GM21825 (cell line): ENCODE results near the gene GOSR1.
A peak's percentile ranks its signal among the peaks of the same experiment; 100 is the strongest.
"Not testable (repeated sequence)": the region's sequence is repeated elsewhere in the genome, so short reads cannot be mapped to it uniquely, and the experiment has no call there.

ENCODE experiments used
- ATAC-seq: cut with Tn5 transposase; IDR thresholded peaks from one replicate; pipeline ENCODE4 v1.9.1; 2021; ENCODE audit warnings: mild to moderate bottlenecking, moderate library complexity; ENCODE audit not compliant: unreplicated experiment

The GOSR1 gene

DNA sequence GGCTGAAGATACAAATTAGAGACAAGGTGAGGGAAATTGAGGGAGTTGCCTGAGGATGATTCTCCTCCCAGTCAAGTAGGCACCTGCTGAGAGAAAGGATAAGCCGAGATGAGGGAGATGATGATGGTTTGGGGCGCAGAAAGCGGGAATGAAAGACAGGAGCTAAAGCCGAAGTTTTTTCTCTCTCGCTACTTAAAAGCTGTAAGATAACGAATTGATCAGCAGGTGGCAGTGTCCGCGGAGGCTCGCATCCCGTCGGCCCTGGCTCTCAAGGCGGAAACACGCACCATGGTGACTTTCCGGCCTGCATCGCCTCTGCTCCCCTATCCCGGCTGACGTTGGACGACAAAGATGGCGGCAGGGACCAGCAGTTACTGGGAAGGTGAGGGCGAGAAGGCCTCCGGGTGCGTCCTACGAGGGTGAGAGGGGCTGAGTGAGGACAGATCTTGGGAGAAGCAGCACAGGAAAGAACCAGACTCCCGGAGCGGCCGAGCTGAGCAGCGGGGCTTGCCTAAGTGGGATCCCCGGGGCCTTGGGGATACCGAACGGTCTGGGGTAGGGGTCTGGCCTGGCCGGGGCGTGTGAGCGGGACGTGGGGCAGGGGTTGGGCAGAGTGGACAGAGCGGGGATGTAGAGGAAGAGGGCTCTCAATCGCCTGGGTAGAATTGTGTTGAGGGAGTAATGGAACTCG lies at the start of gene GOSR1:
Gene GOSR1, plus strand, starts transcription at position 326 of the 691 bp plus-strand sequence. Its CDS starts 26 bp downstream, at position 352.
- ATAC-seq: peak; percentile 97

DNA sequence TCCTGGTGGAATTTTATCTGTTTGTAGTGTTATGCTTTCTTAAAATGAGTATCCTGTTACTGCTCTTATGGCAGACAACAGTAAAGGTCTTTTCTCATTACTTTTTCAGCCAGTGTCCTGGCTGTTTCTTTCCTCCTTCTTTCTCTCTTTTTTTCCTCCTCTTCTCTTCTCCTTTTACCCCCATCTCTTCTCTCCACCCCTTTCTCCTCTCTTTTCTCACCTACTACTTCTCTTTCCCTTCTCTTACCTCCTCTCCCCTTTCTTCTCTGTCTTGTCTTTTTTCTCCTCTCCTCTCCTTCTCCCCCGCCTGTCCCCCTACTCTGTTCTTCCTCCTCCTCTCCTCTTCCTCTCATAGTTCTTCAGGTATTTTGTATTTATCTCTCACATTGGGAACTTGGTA lies 49.6 kb upstream of the GOSR1 start:
- ATAC-seq: no peak

- ATAC-seq: no peak
These were observed 48.1 kb upstream of the GOSR1 start for GRCh38 chr17:30429155-30429554.

GRCh38 chr17:30433514-30433913 lies 43.7 kb upstream of the GOSR1 start:
- no peak for ATAC-seq

DNA sequence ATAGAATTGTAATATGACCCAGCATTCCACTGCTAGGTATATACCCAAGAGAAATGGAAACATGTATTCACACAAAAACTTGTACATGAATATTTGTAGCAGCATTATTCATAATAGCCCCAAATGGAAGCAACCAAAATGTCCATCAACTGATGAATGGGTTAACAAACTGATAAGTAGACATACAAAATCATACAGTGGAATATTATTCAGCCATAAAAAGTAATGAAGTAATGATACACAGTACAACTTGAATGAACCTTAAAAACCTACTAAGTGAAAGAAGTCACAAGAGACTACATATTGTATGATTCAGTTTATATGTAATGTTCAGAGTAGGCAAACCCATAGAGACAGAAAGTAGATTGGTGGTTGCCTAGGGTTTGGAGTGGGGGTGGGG lies 40.5 kb upstream of the GOSR1 start:
- no peak for ATAC-seq

GRCh38 chr17:30443721-30444120 lies 33.5 kb upstream of the GOSR1 start:
- no peak for ATAC-seq

DNA sequence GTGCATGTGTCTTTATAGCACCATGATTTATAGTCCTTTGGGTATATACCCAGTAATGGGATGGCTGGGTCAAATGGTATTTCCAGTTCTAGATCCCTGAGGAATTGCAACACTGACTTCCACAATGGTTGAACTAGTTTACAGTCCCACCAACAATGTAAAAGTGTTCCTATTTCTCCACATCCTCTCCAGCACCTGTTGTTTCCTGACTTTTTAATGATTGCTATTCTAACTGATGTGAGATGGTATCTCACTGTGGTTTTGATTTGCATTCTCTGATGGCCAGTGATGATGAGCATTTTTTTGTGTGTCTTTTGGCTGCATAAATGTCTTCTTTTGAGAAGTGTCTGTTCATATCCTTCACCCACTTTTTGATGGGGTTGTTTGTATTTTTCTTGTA lies 30.6 kb upstream of the GOSR1 start:
- not testable (repeated sequence) for ATAC-seq

GRCh38 chr17:30449480-30449879 lies 27.7 kb upstream of the GOSR1 start:
- no peak for ATAC-seq

GRCh38 chr17:30450125-30451027 lies 26.8 kb upstream of the GOSR1 start:
- ATAC-seq: no peak

- ATAC-seq: no peak
These were observed 22.6 kb upstream of the GOSR1 start for GRCh38 chr17:30454635-30455034.

DNA sequence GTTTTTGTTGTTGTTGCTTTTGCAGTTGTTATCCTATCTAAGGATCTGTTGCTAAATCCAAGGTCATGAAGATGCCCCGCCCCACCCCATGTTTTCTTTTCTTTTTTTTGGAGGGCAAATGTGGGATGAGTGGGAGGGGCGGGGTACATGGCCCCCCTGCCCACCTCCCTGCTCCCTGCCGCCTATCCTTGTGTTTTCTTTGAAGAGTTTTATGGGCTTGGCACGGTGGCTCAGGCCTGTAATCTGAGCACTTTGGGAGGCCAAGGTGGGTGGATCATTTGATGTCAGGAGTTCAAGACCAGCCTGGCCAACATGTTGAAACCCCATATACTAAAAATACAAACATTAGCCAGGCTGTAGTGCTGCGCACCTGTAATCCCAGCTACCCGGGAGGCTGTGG lies 18.8 kb upstream of the GOSR1 start:
- ATAC-seq: no peak

DNA sequence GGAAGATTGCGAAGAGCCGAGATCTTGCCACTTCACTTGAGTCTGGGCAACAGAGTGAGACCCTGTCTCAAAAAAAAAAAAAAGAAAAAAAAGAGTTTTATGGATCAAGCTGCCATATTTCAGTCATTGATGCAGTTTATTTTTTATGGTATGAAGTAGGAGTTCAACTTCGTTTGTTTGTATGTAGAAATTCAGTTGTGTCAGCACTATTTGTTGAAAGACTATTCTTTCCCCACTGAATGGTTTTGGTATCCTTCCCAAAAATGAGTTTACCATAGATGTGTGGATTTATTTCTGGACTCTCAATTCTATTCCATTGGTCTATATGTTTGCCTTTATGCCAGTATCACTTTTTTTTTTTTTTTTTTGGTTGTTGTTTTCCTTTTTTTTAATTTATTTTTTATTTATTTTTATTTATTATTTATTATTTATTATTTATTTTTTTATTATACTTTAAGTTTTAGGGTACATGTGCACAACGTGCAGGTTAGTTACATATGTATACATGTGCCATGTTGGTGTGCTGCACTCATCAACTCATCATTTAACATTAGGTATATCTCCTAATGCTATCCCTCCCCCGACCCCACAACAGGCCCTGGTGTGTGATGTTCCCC lies 18.3 kb upstream of the GOSR1 start:
- not testable (repeated sequence) for ATAC-seq

GRCh38 chr17:30468465-30468864 lies 8.7 kb upstream of the GOSR1 start:
- no peak for ATAC-seq

DNA sequence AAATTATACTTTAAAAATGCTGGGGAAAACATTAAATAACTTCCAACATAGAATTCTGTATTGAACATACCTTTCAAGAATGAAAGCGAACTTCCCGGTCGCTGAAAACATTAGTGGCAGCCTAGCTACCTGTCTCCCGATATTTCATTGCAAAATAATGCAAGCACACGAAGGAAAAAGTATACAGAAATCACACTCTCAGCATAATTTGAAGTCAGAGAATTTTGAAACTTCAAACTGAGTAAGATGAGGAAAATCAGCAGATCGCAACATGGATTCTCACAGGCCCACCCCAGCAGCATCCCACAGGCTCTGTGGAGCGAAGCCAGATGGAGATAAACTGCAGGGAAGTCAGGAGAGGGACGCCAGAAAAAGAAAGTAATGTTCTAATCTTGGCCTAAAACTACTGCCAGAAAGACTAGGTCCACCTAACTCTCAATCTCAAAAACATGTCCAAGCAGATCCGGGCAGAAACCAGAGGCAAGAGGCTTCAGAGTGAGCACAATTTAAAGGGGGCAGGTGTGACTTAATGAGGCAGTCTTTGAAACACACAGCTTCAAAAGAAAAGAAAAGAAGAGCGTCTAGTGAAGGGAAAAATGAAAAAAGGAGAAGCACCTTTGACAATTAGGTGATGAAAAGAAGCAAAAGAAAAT lies 4.8 kb upstream of the GOSR1 start:
- ATAC-seq: no peak

DNA sequence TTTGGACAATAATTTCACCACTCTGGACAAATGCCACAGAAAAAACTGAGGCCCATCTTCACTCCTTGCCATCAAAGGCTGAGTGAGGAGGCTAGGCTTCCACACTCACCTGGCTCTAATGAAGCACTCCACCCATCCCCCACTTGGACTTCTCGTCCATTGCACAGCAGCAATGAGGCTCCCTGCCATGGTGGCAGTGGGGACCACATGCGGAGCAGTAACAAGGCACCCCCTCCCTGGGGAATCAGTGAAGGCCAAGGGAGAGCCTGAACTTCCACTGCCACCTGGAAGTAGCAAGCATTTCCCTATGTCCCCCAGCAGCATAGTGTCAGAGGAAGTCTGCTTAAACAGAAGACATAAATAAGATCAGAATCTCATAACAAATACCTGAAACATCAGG lies 2.0 kb upstream of the GOSR1 start:
- ATAC-seq: no peak

GRCh38 chr17:30476726-30477082 lies 504 bp upstream of the GOSR1 start:
- ATAC-seq: peak; percentile 27

DNA sequence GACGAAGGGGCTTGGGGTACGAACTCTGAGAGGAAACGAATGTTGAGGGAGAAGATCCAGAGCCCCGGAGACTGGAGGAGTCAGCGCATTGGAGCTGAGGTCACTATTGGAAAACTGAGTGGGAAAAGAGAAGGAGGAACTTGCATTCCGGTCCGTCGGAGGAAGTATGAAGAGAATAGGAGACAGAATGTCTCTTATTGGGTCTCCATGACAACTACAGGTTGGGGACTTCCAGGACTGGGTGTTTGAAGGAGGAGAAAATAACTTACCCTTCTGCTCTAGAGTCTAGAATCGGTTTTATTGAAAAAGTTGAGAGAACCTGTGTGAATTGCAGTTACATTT lies 537 bp downstream of the GOSR1 start:
- ATAC-seq: no peak

DNA sequence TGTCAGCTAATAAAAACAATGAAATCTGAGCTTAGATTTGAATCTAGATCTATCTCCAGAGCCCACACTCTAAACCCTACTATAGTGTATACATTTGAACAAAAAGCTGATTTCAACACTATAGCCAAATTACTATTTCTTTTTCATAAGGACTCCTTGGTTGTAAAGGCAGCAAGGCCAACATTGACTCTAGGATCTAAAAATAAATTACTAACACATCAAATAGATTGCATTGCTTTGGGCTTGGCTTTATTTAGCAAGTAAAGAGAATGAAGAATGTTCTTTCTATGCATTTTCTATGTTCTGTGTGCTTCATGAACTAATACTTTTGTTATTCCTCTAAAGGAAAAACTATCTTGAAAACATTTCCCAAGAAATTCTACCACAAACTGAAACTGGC lies 5.3 kb downstream of the GOSR1 start:
- no peak for ATAC-seq

DNA sequence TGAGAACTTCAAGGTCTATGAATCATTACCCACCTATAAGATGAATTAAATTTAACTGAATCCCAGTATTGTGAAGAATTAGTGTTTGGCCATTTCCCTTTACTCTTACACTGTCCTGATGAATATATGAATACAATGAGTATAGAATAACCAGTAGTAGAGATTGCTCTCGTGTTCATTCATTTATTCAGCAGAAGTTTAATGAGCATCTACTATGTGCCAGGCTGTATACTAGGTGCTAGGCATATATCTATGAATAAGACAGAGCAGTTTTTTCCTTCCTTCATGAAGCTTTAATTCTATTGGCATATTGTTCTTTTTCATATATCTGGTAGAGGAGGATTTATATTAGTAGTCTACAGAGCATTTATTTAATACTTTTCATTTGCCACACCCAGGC lies 6.0 kb downstream of the GOSR1 start:
- ATAC-seq: no peak

DNA sequence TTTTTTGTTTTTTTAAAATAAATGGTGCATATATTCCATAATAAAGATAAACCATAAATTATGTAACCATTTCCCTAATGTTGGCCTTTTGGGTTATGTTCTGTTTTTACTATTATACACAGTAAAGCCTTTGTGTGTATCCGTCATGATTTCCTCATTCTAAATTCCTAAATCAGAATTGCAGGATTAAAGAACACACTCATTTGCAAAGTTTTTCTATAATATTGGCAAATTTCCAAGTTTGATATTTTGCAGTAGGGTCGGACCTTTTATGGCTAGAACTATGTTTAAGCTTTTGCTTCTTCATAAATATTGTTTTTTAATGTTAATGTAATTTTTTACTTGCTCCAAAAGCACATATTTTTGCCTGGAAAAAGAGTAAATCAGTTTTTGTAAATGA lies 16.6 kb downstream of the GOSR1 start:
- no peak for ATAC-seq

DNA sequence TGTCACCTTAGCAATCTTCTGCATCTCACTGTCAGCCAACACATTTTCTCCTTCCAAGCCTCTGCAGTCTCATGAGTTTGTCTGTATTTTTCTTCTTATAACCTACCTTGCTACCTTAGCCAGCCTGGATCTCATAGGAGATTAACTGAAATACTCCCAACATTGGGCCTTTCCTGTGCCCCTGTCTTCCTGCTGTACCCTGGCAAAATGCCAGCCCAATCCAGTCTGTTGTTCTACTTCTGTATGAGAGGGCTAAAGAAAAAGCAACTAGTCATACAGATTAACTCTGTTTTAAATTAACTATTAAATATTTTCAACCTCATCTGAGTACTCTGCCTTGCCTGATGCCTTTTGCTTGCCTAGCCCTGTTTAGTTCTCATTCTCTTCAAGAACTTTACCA lies 18.4 kb downstream of the GOSR1 start:
- no peak for ATAC-seq
